ENCODE measurements around the gene NRG2. TPM values are rescaled to one million over a fixed set of nuclear protein-coding genes. Genes with fewer than 3 reads are reported as not detected.

The NRG2 gene
- total RNA-seq, 1 experiment from 2014 or later = 0.06 TPM

GRCh38 chr5:139961435-139962157, 81.5 kb downstream of the NRG2 start:
- H3K4me1 ChIP-seq = no peaks in the 10 kb centered on the region
- no peak overlapping the region for H3K4me3 ChIP-seq
- 0 out of 2 replicates have a peak, but pooled peaks cover 4% of the 10 kb centered on the region for H3K27me3 ChIP-seq
- no peaks in the 10 kb centered on the region for H3K36me3 ChIP-seq
- H3K9me3 ChIP-seq (replicated peaks) = no peaks in the 10 kb centered on the region
- H3K27ac ChIP-seq = no peak overlapping the region
- no peak for DNase-seq

- H3K27me3 ChIP-seq = 0 out of 2 replicates have a peak, but pooled peaks cover 4% of the 10 kb centered on the region
Observed at GRCh38 chr5:139960723-139961383, 82.2 kb downstream of the NRG2 start.

GRCh38 chr5:139958432-139959148, 84.5 kb downstream of the NRG2 start:
- DNase-seq = no peak
- Histone ChIP-seq H3K4me3 (no peak overlapping the region), H3K27me3 (0 out of 2 replicates have a peak, but pooled peaks cover 2% of the 10 kb centered on the region), H3K27ac (no peak overlapping the region), H3K9me3 (replicated peaks) (no peaks in the 10 kb centered on the region), H3K4me1 (no peaks in the 10 kb centered on the region), H3K36me3 (no peaks in the 10 kb centered on the region)

More at GRCh38 chr5:139960723-139961383, 82.2 kb downstream of the NRG2 start:
- H3K4me1 ChIP-seq = no peaks in the 10 kb centered on the region
- no peaks in the 10 kb centered on the region for H3K36me3 ChIP-seq
- no peaks in the 10 kb centered on the region for H3K9me3 ChIP-seq (replicated peaks)
- DNase-seq = no peak
- no peak overlapping the region for H3K4me3 ChIP-seq
- H3K27ac ChIP-seq = no peak overlapping the region

GRCh38 chr5:139956342-139956741, 86.8 kb downstream of the NRG2 start:
- Histone ChIP-seq H3K27ac (no peak overlapping the region), H3K9me3 (replicated peaks) (no peaks in the 10 kb centered on the region), H3K4me3 (no peak overlapping the region), H3K36me3 (no peaks in the 10 kb centered on the region), H3K27me3 (0 out of 2 replicates have a peak, but pooled peaks cover 5% of the 10 kb centered on the region), H3K4me1 (no peaks in the 10 kb centered on the region)
- no peak for DNase-seq

GRCh38 chr5:139955616-139956273, 87.4 kb downstream of the NRG2 start:
- no peaks in the 10 kb centered on the region for H3K9me3 ChIP-seq (replicated peaks)
- H3K4me1 ChIP-seq = no peaks in the 10 kb centered on the region
- no peak overlapping the region for H3K4me3 ChIP-seq
- no peaks in the 10 kb centered on the region for H3K36me3 ChIP-seq
- DNase-seq = no peak
- H3K27me3 ChIP-seq = 0 out of 2 replicates have a peak, but pooled peaks cover 5% of the 10 kb centered on the region
- H3K27ac ChIP-seq = no peak overlapping the region

GRCh38 chr5:139955053-139955605, 88.0 kb downstream of the NRG2 start:
- Histone ChIP-seq H3K4me1 (no peaks in the 10 kb centered on the region), H3K36me3 (no peaks in the 10 kb centered on the region), H3K27ac (no peak overlapping the region), H3K27me3 (0 out of 2 replicates have a peak, but pooled peaks cover 5% of the 10 kb centered on the region), H3K4me3 (no peak overlapping the region), H3K9me3 (replicated peaks) (no peaks in the 10 kb centered on the region)
- DNase-seq = no peak

GRCh38 chr5:139954462-139954861, 88.6 kb downstream of the NRG2 start:
- no peaks in the 10 kb centered on the region for H3K36me3 ChIP-seq
- H3K4me1 ChIP-seq = no peaks in the 10 kb centered on the region
- H3K27me3 ChIP-seq = 0 out of 2 replicates have a peak, but pooled peaks cover 5% of the 10 kb centered on the region
- H3K4me3 ChIP-seq = no peak overlapping the region
- no peak overlapping the region for H3K27ac ChIP-seq
- no peak for DNase-seq
- H3K9me3 ChIP-seq (replicated peaks) = no peaks in the 10 kb centered on the region

GRCh38 chr5:139954022-139954421, 89.1 kb downstream of the NRG2 start:
- H3K36me3 ChIP-seq = no peaks in the 10 kb centered on the region
- H3K27ac ChIP-seq = no peak overlapping the region
- H3K4me3 ChIP-seq = no peak overlapping the region
- H3K9me3 ChIP-seq (replicated peaks) = no peaks in the 10 kb centered on the region
- DNase-seq = no peak
- no peaks in the 10 kb centered on the region for H3K4me1 ChIP-seq
- 0 out of 2 replicates have a peak, but pooled peaks cover 5% of the 10 kb centered on the region for H3K27me3 ChIP-seq

GRCh38 chr5:139952574-139952973, 90.5 kb downstream of the NRG2 start:
- Histone ChIP-seq H3K36me3 (no peaks in the 10 kb centered on the region), H3K27me3 (0 out of 2 replicates have a peak, but pooled peaks cover 5% of the 10 kb centered on the region), H3K4me1 (no peaks in the 10 kb centered on the region), H3K27ac (no peak overlapping the region), H3K4me3 (no peak overlapping the region), H3K9me3 (replicated peaks) (no peaks in the 10 kb centered on the region)
- no peak for DNase-seq

- no peaks in the 10 kb centered on the region for H3K9me3 ChIP-seq (replicated peaks)
- no peak for DNase-seq
- H3K4me3 ChIP-seq = no peak overlapping the region
- 0 out of 2 replicates have a peak, but pooled peaks cover 5% of the 10 kb centered on the region for H3K27me3 ChIP-seq
- H3K36me3 ChIP-seq = no peaks in the 10 kb centered on the region
- no peak overlapping the region for H3K27ac ChIP-seq
- no peaks in the 10 kb centered on the region for H3K4me1 ChIP-seq
Observed at GRCh38 chr5:139951983-139952382, 91.1 kb downstream of the NRG2 start.

GRCh38 chr5:139951296-139951924, 91.7 kb downstream of the NRG2 start:
- no peak overlapping the region for H3K27ac ChIP-seq
- no peaks in the 10 kb centered on the region for H3K9me3 ChIP-seq (replicated peaks)
- no peak for DNase-seq
- H3K4me3 ChIP-seq = no peak overlapping the region
- 0 out of 2 replicates have a peak, but pooled peaks cover 5% of the 10 kb centered on the region for H3K27me3 ChIP-seq
- H3K4me1 ChIP-seq = no peaks in the 10 kb centered on the region
- no peaks in the 10 kb centered on the region for H3K36me3 ChIP-seq

- no peaks in the 10 kb centered on the region for H3K36me3 ChIP-seq
- no peak for DNase-seq
- 0 out of 2 replicates have a peak, but pooled peaks cover 5% of the 10 kb centered on the region for H3K27me3 ChIP-seq
- H3K4me1 ChIP-seq = no peaks in the 10 kb centered on the region
- no peak overlapping the region for H3K27ac ChIP-seq
- no peaks in the 10 kb centered on the region for H3K9me3 ChIP-seq (replicated peaks)
- no peak overlapping the region for H3K4me3 ChIP-seq
Observed at GRCh38 chr5:139950436-139950835, 92.7 kb downstream of the NRG2 start.

- no peak for DNase-seq
- Histone ChIP-seq H3K36me3 (no peaks in the 10 kb centered on the region), H3K4me1 (no peaks in the 10 kb centered on the region), H3K9me3 (replicated peaks) (no peaks in the 10 kb centered on the region), H3K27ac (no peak overlapping the region), H3K4me3 (no peak overlapping the region), H3K27me3 (0 out of 2 replicates have a peak, but pooled peaks cover 3% of the 10 kb centered on the region)
Observed at GRCh38 chr5:139949710-139950109, 93.4 kb downstream of the NRG2 start.

GRCh38 chr5:139947727-139948126, 95.4 kb downstream of the NRG2 start:
- Histone ChIP-seq H3K27me3 (no peaks in the 10 kb centered on the region), H3K4me1 (no peaks in the 10 kb centered on the region), H3K4me3 (no peak overlapping the region), H3K36me3 (no peaks in the 10 kb centered on the region), H3K9me3 (replicated peaks) (no peaks in the 10 kb centered on the region), H3K27ac (no peak overlapping the region)
- DNase-seq = no peak
